ENCODE data around the gene IL1B. TPM values are rescaled to one million over a fixed set of nuclear protein-coding genes. Genes with fewer than 3 reads are reported as not detected.

The IL1B gene
- total and polyA plus RNA-seq, 2 donors (not counting 1 experiment from before 2014, with no cell fraction given) = 0.20 to 13.1 TPM

- H3K4me1 ChIP-seq (ENCODE audit: control insufficient read depth in 2 of 2, insufficient read depth in 2 of 2, low read length in 2 of 2) = peaks cover 7 to 20% of the 10 kb centered on the region in 2 donors
- no peaks in the 10 kb centered on the region for H3K9me3 ChIP-seq (ENCODE audit: control extremely low read depth in 1 of 3, control insufficient read depth in 2 of 3, insufficient read depth in 1 of 3, low read length in 2 of 3)
Observed at GRCh38 chr2:112876971-112877361, 40.4 kb upstream of the IL1B start.

More at GRCh38 chr2:112876971-112877361, 40.4 kb upstream of the IL1B start:
- Histone ChIP-seq H2AFZ (ENCODE audit: insufficient read depth, low read depth, low read length, poor library complexity, severe bottlenecking) (no peak overlapping the region), H3K4me3 (ENCODE audit: control extremely low read depth in 1 of 5, extremely low read depth in 1 of 5, insufficient read depth in 1 of 5, low read depth in 2 of 5, low read length in 4 of 5) (no peak overlapping the region), H3K27ac (ENCODE audit: low read length in 2 of 2) (no peak overlapping the region), H3K36me3 (replicated peaks in 1 of 2; ENCODE audit: control extremely low read depth in 1 of 2, control insufficient read depth in 1 of 2, extremely low read depth in 1 of 2, insufficient read depth in 2 of 2, low read length in 1 of 2) (no peaks in the 10 kb centered on the region), H3K79me2 (ENCODE audit: control insufficient read depth, insufficient read depth, low read length) (no peaks in the 10 kb centered on the region), H4K20me1 (ENCODE audit: control insufficient read depth, insufficient read depth, low read length, poor library complexity, severe bottlenecking) (no peaks in the 10 kb centered on the region), H3K9ac (ENCODE audit: low read length) (no peak overlapping the region), H3K4me2 (replicated peaks; ENCODE audit: low read depth, low read length, poor library complexity, severe bottlenecking) (no peak overlapping the region), H3K27me3 (replicated peaks in 1 of 4; ENCODE audit: control extremely low read depth in 1 of 4, control insufficient read depth in 3 of 4, insufficient read depth in 4 of 4, low read length in 3 of 4) (no peaks in the 10 kb centered on the region)
- 89% methylated on average over 3 of the region's 4 CpGs for WGBS (ENCODE audit: insufficient coverage)
- ChIA-PET POLR2A (no interaction called here), CTCF (interaction anchor here (12.5 kb wide), 1 partner anchor 128 kb away, joined by 299 read pairs; no protein-coding TSS in a partner anchor)
- intact Hi-C loops (cut with micrococcal nuclease) = no loop called here
- Mint-ChIP-seq H3K27ac (no peak overlapping the region), H3K4me3 (no peak overlapping the region), H3K27me3 (peaks cover 7% of the 10 kb centered on the region), H3K9me3 (ENCODE audit: insufficient read depth) (no peaks in the 10 kb centered on the region), H3K4me1 (peaks cover 23% of the 10 kb centered on the region)
- ATAC-seq (ENCODE audit: low read depth) (no peak), DNase-seq (no peak)
- TF ChIP-seq EZH2 (IDR thresholded peaks at IDR 0.05; ENCODE audit: borderline replicate concordance, insufficient read depth, low read depth, low read length, poor library complexity, severe bottlenecking) = no peak
- TF ChIP-seq CTCF (IDR thresholded peaks at IDR 0.05) = no peak
